Small intestine (tissue), 7 donors: ENCODE measurements around the gene CENPVL1. TPM values are rescaled to one million over a fixed set of nuclear protein-coding genes. Genes with fewer than 3 reads are reported as not detected.
"Not testable (repeated sequence)": the region's sequence is repeated elsewhere in the genome, so short reads cannot be mapped to it uniquely, and the experiment has no call there.

Source experiments
- DNase-seq, 2 donors: peaks; one replicate each; pipeline versions ENCODE4 v3.0.0 to v3.0.0-alpha.2; 2013
- FAIRE-seq: peaks from 2 replicates; lab custom pipeline; 2012; peaks lifted over from hg19 to GRCh38; lab: Jason Lieb, UNC
- H3K27ac ChIP-seq, 3 donors: one replicate each; pipeline ENCODE4 v1.5.1; 2013; ENCODE audit warnings: low read length in 2 of 3, mild to moderate bottlenecking in 2 of 3, control low read depth in 1 of 3, inconsistent platforms in 1 of 3, low read depth in 1 of 3, moderate library complexity in 1 of 3
- H3K27me3 ChIP-seq, 3 donors: one replicate each; pipeline ENCODE4 v1.6.1; 2013; ENCODE audit warnings: low read length in 3 of 3, inconsistent platforms in 1 of 3; ENCODE audit not compliant: control insufficient read depth in 3 of 3, insufficient read depth in 3 of 3
- H3K36me3 ChIP-seq, 3 donors: one replicate each; pipeline ENCODE4 v1.6.1; 2013; ENCODE audit warnings: low read length in 3 of 3, inconsistent platforms in 1 of 3, low read depth in 1 of 3, mild to moderate bottlenecking in 1 of 3, moderate library complexity in 1 of 3; ENCODE audit not compliant: control insufficient read depth in 3 of 3, insufficient read depth in 2 of 3
- H3K4me1 ChIP-seq, 3 donors: one replicate each; pipeline ENCODE4 v1.6.1; 2013; ENCODE audit warnings: low read length in 2 of 3, inconsistent platforms in 1 of 3, low read depth in 1 of 3, mild to moderate bottlenecking in 1 of 3, moderate library complexity in 1 of 3; ENCODE audit not compliant: control insufficient read depth in 3 of 3, insufficient read depth in 2 of 3
- H3K4me3 ChIP-seq, 3 donors: one replicate each; pipeline ENCODE4 v1.5.1; 2013; ENCODE audit warnings: low read length in 3 of 3, control low read depth in 1 of 3, inconsistent platforms in 1 of 3, low read depth in 1 of 3, mild to moderate bottlenecking in 1 of 3, moderate library complexity in 1 of 3
- H3K9me3 ChIP-seq, 2 donors: one replicate each; pipeline ENCODE4 v1.6.1; 2013; ENCODE audit warnings: low read depth in 1 of 2, low read length in 1 of 2; ENCODE audit not compliant: control insufficient read depth in 2 of 2, insufficient read depth in 1 of 2
- WGBS, 3 donors: extraction: QIAGEN DNeasy Blood & Tissue Kit; methylation state at CpG; one replicate each; pipeline ENCODE4 v1.1.7; 2013; 5-methylcytosine and 5-hydroxymethylcytosine counted together
- polyA plus RNA-seq, 4 donors: library from polyadenylated mRNA; stranded (reverse) in 3 of 4; unstranded in 1 of 4; fragments of 200-250 nt in 3 of 4; fragments of 120-200 nt in 1 of 4; gene quantifications; one replicate each; pipeline versions ENCODE4 v1.2.1 to v1.2.3, GENCODE V29; 2013
- donor health status: healthy with polysubstance abuse.
- donor health status: control.
- donor health status: control.
- donor health status: Bipolar disorder and iron deficiency.
- donor health status: healthy.

Gene CENPVL1
- polyA plus RNA-seq, 4 donors, result 0.03 to 0.42 TPM; not detected in 2

DNA sequence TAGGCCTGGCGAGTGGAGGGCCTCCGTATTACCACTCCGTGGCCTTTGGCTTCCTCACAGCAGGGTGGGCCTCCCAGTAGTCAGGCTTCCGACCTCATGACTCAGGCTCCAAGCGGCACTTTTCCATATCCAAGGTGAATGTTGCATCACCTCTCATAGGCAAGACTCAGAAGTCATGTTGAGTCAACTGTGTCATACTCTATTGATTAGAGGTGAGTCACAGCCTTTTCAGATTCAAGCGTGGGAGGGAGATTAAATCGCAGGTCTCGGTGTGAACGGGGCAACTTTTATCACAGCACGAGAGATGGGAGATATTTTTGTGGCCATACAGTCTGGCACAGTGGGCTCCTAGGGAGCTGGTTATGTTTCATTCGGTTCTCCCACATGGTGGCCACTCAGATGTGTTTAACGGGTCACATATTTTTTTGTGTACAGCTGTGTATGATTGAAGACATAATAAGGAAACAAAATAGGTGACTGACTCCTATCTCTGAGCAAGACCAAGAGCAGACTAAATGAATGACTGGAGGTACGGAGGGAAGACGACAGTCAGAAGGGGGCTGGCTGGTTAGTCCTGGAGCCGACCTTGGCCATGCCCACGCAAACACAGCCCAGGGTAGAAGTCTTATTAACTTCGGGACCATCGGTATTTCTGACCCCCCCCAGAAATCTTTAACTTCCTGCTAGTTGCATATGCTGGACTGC lies 2.8 kb downstream of the CENPVL1 start:
- H3K4me3 ChIP-seq, H3K9me3 ChIP-seq, DNase-seq, H3K36me3 ChIP-seq, H3K4me1 ChIP-seq, H3K27me3 ChIP-seq, FAIRE-seq, H3K27ac ChIP-seq: not testable (repeated sequence)
- no CpG with 5 or more reads among the region's 18 CpGs for WGBS, 3 donors

GRCh38 chrX:51728202-51728601 lies 17.9 kb downstream of the CENPVL1 start:
- Histone ChIP-seq H3K9me3 (no peaks in the 10 kb centered on the region), H3K4me1 (no peaks in the 10 kb centered on the region), H3K27me3 (no peaks in the 10 kb centered on the region), H3K27ac (no peak overlapping the region), H3K4me3 (no peak overlapping the region), H3K36me3 (no peaks in the 10 kb centered on the region)
- DNase-seq, result no peak
- no peak for FAIRE-seq

DNA sequence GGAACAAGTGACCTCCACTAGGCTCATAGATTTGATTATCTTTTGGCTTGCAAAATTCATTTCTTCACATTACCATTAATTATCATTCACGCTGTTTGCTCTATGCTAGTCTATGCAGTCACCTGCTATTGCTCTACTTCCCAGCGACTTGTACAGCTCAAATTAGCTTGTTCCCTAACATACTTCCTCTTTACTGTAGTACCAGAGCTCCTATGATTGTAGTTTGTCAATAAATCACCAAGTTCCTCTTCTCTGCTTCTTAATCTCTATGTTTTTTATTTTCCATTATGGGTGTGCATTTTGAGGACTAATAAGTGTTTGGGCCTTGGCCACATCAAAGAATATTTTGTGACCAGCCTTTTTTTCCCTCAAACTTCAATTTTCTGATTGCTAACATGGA lies 26.8 kb downstream of the CENPVL1 start:
- Histone ChIP-seq H3K27ac (no peak overlapping the region), H3K27me3 (peaks cover 0 to 5% (median 2%) of the 10 kb centered on the region in 3 donors), H3K4me3 (no peak overlapping the region), H3K9me3 (no peaks in the 10 kb centered on the region), H3K36me3 (no peaks in the 10 kb centered on the region), H3K4me1 (no peaks in the 10 kb centered on the region)
- 50 to 65% (median 58%) methylated on average over 2 of the region's 2 CpGs for WGBS, 3 donors
- FAIRE-seq (no peak), DNase-seq (no peak)

GRCh38 chrX:51742586-51742985 lies 32.3 kb downstream of the CENPVL1 start:
- Histone ChIP-seq H3K27me3 (peaks cover 0 to 2% (median 2%) of the 10 kb centered on the region in 3 donors), H3K4me3 (no peak overlapping the region), H3K4me1 (no peaks in the 10 kb centered on the region), H3K36me3 (no peaks in the 10 kb centered on the region), H3K27ac (no peak overlapping the region), H3K9me3 (peaks cover 0 to 5% of the 10 kb centered on the region in 2 donors)
- no peak for FAIRE-seq
- 70 to 93% (median 92%) methylated on average over 3 of the region's 3 CpGs for WGBS, 3 donors
- DNase-seq, result no peak

- H3K4me1 ChIP-seq, result no peaks in the 10 kb centered on the region
- peak within 1 kb of the TSS in 2 of 3 donors; percentile 56 to 87 for H3K27ac ChIP-seq
- 0 to 34% (median 12%) methylated on average over 56 to 63 of the region's 63 CpGs for WGBS, 3 donors
- DNase-seq, result peak; percentile 56 to 70
- peaks cover 0 to 2% (median 0%) of the 10 kb centered on the region in 3 donors for H3K27me3 ChIP-seq
- no peaks in the 10 kb centered on the region for H3K36me3 ChIP-seq
- H3K9me3 ChIP-seq, result peaks cover 0 to 5% of the 10 kb centered on the region in 2 donors
- FAIRE-seq, result no peak
- peak within 1 kb of the TSS; percentile 52 to 72 (median 56) for H3K4me3 ChIP-seq
Observed at GRCh38 chrX:51743179-51743957, 33.1 kb downstream of the CENPVL1 start, which contains the start of gene GSPT2. TSS of gene GSPT2 (plus strand) at chrX:51743442. CDS start at chrX:51743627, 185 bp downstream.

DNA sequence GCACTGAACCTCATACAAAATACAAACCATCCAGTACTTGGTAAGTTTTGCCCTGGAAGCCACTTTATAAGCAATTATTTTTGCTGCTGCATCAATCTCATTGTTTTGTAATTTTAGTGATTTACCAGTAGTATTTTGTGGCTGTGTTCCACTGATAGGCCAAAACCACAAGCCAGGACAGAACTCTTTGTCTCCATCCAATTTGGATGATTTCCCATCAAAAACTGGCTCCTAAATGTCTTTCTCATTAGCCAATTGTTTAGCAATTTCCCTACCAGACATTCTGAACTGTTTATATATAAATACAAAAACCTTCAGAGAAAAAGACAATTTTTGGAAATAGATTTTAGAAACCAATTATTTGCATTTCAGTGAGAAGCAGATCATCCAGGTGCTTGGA lies 37.4 kb downstream of the CENPVL1 start:
- H3K27ac ChIP-seq, result no peak overlapping the region
- no peak for FAIRE-seq
- no peaks in the 10 kb centered on the region for H3K4me1 ChIP-seq
- H3K27me3 ChIP-seq, result no peaks in the 10 kb centered on the region
- no peak overlapping the region for H3K4me3 ChIP-seq
- DNase-seq, result no peak
- no peaks in the 10 kb centered on the region for H3K36me3 ChIP-seq
- peaks cover 0 to 5% of the 10 kb centered on the region in 2 donors for H3K9me3 ChIP-seq

- H3K36me3 ChIP-seq, result no peaks in the 10 kb centered on the region
- H3K4me1 ChIP-seq, result no peaks in the 10 kb centered on the region
- H3K4me3 ChIP-seq, result no peak overlapping the region
- no peaks in the 10 kb centered on the region for H3K27me3 ChIP-seq
- WGBS, 3 donors, result 49 to 68% (median 64%) methylated on average over 6 of the region's 6 CpGs
- no peak overlapping the region for H3K27ac ChIP-seq
- H3K9me3 ChIP-seq, result no peaks in the 10 kb centered on the region
- FAIRE-seq, result no peak
- no peak for DNase-seq
Observed at GRCh38 chrX:51759055-51759839, 48.9 kb downstream of the CENPVL1 start.

GRCh38 chrX:51760657-51761056 lies 50.3 kb downstream of the CENPVL1 start:
- 72 to 86% (median 84%) methylated on average over 4 of the region's 4 CpGs for WGBS, 3 donors
- no peak overlapping the region for H3K4me3 ChIP-seq
- no peaks in the 10 kb centered on the region for H3K27me3 ChIP-seq
- no peak for DNase-seq
- no peaks in the 10 kb centered on the region for H3K4me1 ChIP-seq
- H3K27ac ChIP-seq, result no peak overlapping the region
- no peaks in the 10 kb centered on the region for H3K36me3 ChIP-seq
- FAIRE-seq, result no peak
- H3K9me3 ChIP-seq, result no peaks in the 10 kb centered on the region
